HepG2 (cell line): ENCODE results near the gene PMPCB. TPM values are rescaled to one million over a fixed set of nuclear protein-coding genes. Genes with fewer than 3 reads are reported as not detected.
A peak's percentile ranks its signal among the peaks of the same experiment; 100 is the strongest.

Experiments used
- ATAC-seq: fragments of 200-7000 bp; cut with Tn5 transposase; 3 replicates; pipeline ENCODE4 v1.9.1; 2020; ENCODE audit warnings: mild to moderate bottlenecking, moderate library complexity
- BruUV-seq: library from RNA; stranded (reverse); fragments of 400-500 nt; replicated peaks from 2 replicates; lab custom pipeline; 2021; lab: Mats Ljungman, UMichigan
- CTCF ChIA-PET: fragments of 300-600 bp; formaldehyde crosslinking; extraction: SDS; loops from one replicate; lab custom pipeline; 2021; ENCODE audit warnings: low total read pairs, inconsistent platforms, low intra/inter-chr PET ratio; lab: Yijun Ruan, JAX
- POLR2A ChIA-PET: fragments of 350-600 bp; sonication (Branson Sonifier 250); formaldehyde crosslinking; loops from one replicate; lab custom pipeline; 2020; ENCODE audit warnings: antibody characterized with exemption, inconsistent platforms; lab: Yijun Ruan, JAX
- DNase-seq: peaks from one replicate; pipeline ENCODE4 v3.0.0-alpha.2; 2015; ENCODE audit warnings: low spot score
- FAIRE-seq: peaks from 3 replicates; lab custom pipeline; 2011; peaks lifted over from hg19 to GRCh38; lab: Jason Lieb, UNC
- H2AFZ ChIP-seq: one replicate; pipeline ENCODE4 v1.6.1; 2011; ENCODE audit warnings: low read length, inconsistent platforms
- H3K27ac ChIP-seq: fragments of 300-600 bp; 3 replicates; pipeline ENCODE4 v1.8.0; 2011; ENCODE audit warnings: mixed run types, mild to moderate bottlenecking, mixed read lengths, low read length, inconsistent platforms; ENCODE audit not compliant: insufficient read depth; ENCODE audit errors: extremely low read length
- H3K27me3 ChIP-seq, 2 experiments: fragments of 200-600 bp in 1 of 2; 2 replicates in 1 of 2; 3 replicates in 1 of 2; pipeline versions ENCODE4 v1.6.0 to v1.8.0; 2011; ENCODE audit warnings: low read length in 2 of 2, mild to moderate bottlenecking in 2 of 2, moderate library complexity in 2 of 2, inconsistent platforms in 1 of 2; ENCODE audit not compliant: insufficient read depth in 2 of 2, control insufficient read depth in 1 of 2
- H3K36me3 ChIP-seq, 2 experiments: fragments of 200-600 bp in 1 of 2; replicated peaks in 1 of 2; 2 replicates in 1 of 2; 3 replicates in 1 of 2; pipeline versions ENCODE4 v1.5.1 to v1.8.0; 2011; ENCODE audit warnings: low read length in 2 of 2, inconsistent platforms in 1 of 2; ENCODE audit not compliant: insufficient read depth in 2 of 2, control insufficient read depth in 1 of 2
- H3K4me1 ChIP-seq: 2 replicates; pipeline ENCODE4 v1.5.1; 2012; ENCODE audit warnings: low read length, inconsistent platforms; ENCODE audit not compliant: insufficient read depth
- H3K4me2 ChIP-seq: 2 replicates; pipeline ENCODE4 v1.6.0; 2011; ENCODE audit warnings: low read depth, low read length, inconsistent platforms
- H3K4me3 ChIP-seq, 3 experiments: fragments of 200-600 bp in 1 of 3; sonication (generic), shearing (Covaris generic) in 1 of 3; replicated peaks in 1 of 3; 2 replicates each; pipeline ENCODE4 v1.5.1; 2011 to 2016; ENCODE audit warnings: low read length in 3 of 3, inconsistent platforms in 2 of 3, low read depth in 2 of 3, mild to moderate bottlenecking in 2 of 3, control low read depth in 1 of 3, mixed read lengths in 1 of 3; ENCODE audit not compliant: insufficient read depth in 1 of 3
- H3K79me2 ChIP-seq: one replicate; pipeline ENCODE4 v1.6.1; 2011; ENCODE audit warnings: low read length, inconsistent platforms; ENCODE audit not compliant: insufficient read depth
- H3K9ac ChIP-seq: 2 replicates; pipeline ENCODE4 v1.6.0; 2011; ENCODE audit warnings: mild to moderate bottlenecking, low read depth, low read length, inconsistent platforms; ENCODE audit not compliant: insufficient read depth
- H3K9me3 ChIP-seq: 2 replicates; pipeline ENCODE4 v1.5.1; 2012; ENCODE audit warnings: mild to moderate bottlenecking, low read length
- H4K20me1 ChIP-seq: 2 replicates; pipeline ENCODE4 v1.6.0; 2011; ENCODE audit warnings: inconsistent platforms, mild to moderate bottlenecking, low read length, moderate library complexity; ENCODE audit not compliant: insufficient read depth
- ARID2 ChIP-seq: sonication (generic); formaldehyde crosslinking; IDR thresholded peaks from 2 replicates; pipeline ENCODE4 v1.8.1; 2022; ENCODE audit warnings: mild to moderate bottlenecking, missing genetic modification reagents, borderline replicate concordance
- ARNTL ChIP-seq: sonication (generic); formaldehyde crosslinking; IDR thresholded peaks from 2 replicates; pipeline ENCODE4 v1.4.0; 2020; ENCODE audit warnings: mild to moderate bottlenecking, missing genetic modification reagents
- CEBPB ChIP-seq: IDR thresholded peaks from 2 replicates; pipeline ENCODE4 v1.6.1; 2011; ENCODE audit warnings: low read depth, low read length, improper control_type of control experiment, borderline replicate concordance
- GMEB1 ChIP-seq: sonication (generic); formaldehyde crosslinking; IDR thresholded peaks from 2 replicates; pipeline ENCODE4 v1.5.1; 2020; ENCODE audit warnings: missing genetic modification reagents, mild to moderate bottlenecking, borderline replicate concordance
- HBP1 ChIP-seq: IDR thresholded peaks from 2 replicates; pipeline ENCODE4 v1.6.1; 2016; ENCODE audit warnings: low read depth, control low read depth
- HNF4A ChIP-seq: sonication (generic); formaldehyde crosslinking; IDR thresholded peaks from 2 replicates; pipeline ENCODE4 v1.4.0; 2020; ENCODE audit warnings: missing genetic modification reagents
- IRF9 ChIP-seq: sonication (generic); formaldehyde crosslinking; IDR thresholded peaks from 2 replicates; pipeline ENCODE4 v1.8.0; 2022; ENCODE audit warnings: missing genetic modification reagents, mild to moderate bottlenecking, borderline replicate concordance
- KDM5A ChIP-seq: fragments of 200-600 bp; sonication (generic); IDR thresholded peaks from 2 replicates; pipeline ENCODE4 v1.7.0; 2018; ENCODE audit warnings: antibody characterized with exemption, mild to moderate bottlenecking, low read length, borderline replicate concordance
- MBNL3 ChIP-seq: fragments of 250-450 bp; sonication (Bioruptor Pico); conservative IDR thresholded peaks from 2 replicates; pipeline ENCODE4 v1.8.0; 2022; ENCODE audit warnings: mild to moderate bottlenecking, inconsistent platforms
- TOPORS ChIP-seq: sonication (generic); formaldehyde crosslinking; IDR thresholded peaks from 2 replicates; pipeline ENCODE4 v1.8.0; 2023; ENCODE audit warnings: mild to moderate bottlenecking, missing genetic modification reagents
- YEATS4 ChIP-seq: sonication (generic); formaldehyde crosslinking; IDR thresholded peaks from 2 replicates; pipeline ENCODE4 v1.4.0; 2020; ENCODE audit warnings: missing genetic modification reagents, borderline replicate concordance
- ZFP82 ChIP-seq: sonication (generic); formaldehyde crosslinking; IDR thresholded peaks from 2 replicates; pipeline ENCODE4 v1.5.1; 2020; ENCODE audit warnings: mild to moderate bottlenecking, missing genetic modification reagents, borderline replicate concordance
- ZNF572 ChIP-seq: sonication (generic); formaldehyde crosslinking; IDR thresholded peaks from 2 replicates; pipeline ENCODE4 v1.5.1; 2020; ENCODE audit warnings: mild to moderate bottlenecking, missing genetic modification reagents
- WGBS: methylation state at CpG from one replicate; pipeline ENCODE4 v1.1.6; 2017; ENCODE audit warnings: low lambda C conversion rate; 5-methylcytosine and 5-hydroxymethylcytosine counted together
- in situ Hi-C: cut with HindIII; loops from 2 replicates; pipeline ENCODE4 v1.10.0; 2017; ENCODE audit warnings: low pct_unique_long_range_greater_than_20kb; ENCODE audit not compliant: extremely low pct_ligation_motif_present
- intact Hi-C: fragments of 100-400 bp; cut with micrococcal nuclease; formaldehyde crosslinking; loops from one replicate; pipeline ENCODE4 v1.10.0; 2022; ENCODE audit not compliant: unreplicated experiment
- polyA plus RNA-seq, 8 experiments: library from polyadenylated mRNA; depleted of rRNA in 3 of 8; stranded (reverse) in 7 of 8; unstranded in 1 of 8; fragments of >200 nt; fragmentation: Illumina TruSeq in 4 of 8; extraction: Trizol in 4 of 8; gene quantifications; 2 replicates each; pipeline versions ENCODE4 v1.2.1 to v1.2.3, GENCODE V29; 2011 to 2016; ENCODE audit warnings: low read depth in 4 of 8, missing spikeins in 1 of 8, mixed read lengths in 1 of 8; ENCODE audit not compliant: insufficient read depth in 1 of 8
- total RNA-seq, 5 experiments: library from RNA; depleted of rRNA; stranded (reverse); fragments of >200 nt; fragmentation: Illumina TruSeq; extraction: Trizol; gene quantifications; 2 replicates each; pipeline ENCODE4 v1.2.3, GENCODE V29; 2016; ENCODE audit warnings: low read depth in 1 of 5

Gene PMPCB
- total and polyA plus RNA-seq, 2 of the 13 experiments (the other 11 are each of a cell fraction or from before 2014, with no cell fraction given): 80.8 to 124 TPM

GRCh38 chr7:103297837-103298179 is 573 bp downstream of the PMPCB start (continued):
- TF ChIP-seq HNF4A (CRISPR knock-in tag): peak; percentile 4; the same call in 1 of the 2 replicates
- TF ChIP-seq YEATS4 (CRISPR knock-in tag): no peak
- 0 out of 2 replicates have a peak, but pooled peaks have one; percentile 63 for TF ChIP-seq ARID2
- 0 out of 2 replicates have a peak, but pooled peaks have one; percentile 2 for TF ChIP-seq GMEB1 (CRISPR knock-in tag)
- no peak for TF ChIP-seq ZFP82 (CRISPR knock-in tag)
- peak; percentile 6; the same call in 1 of the 2 replicates for TF ChIP-seq TOPORS (CRISPR knock-in tag)
- TF ChIP-seq ARNTL: no peak
- TF ChIP-seq ZNF572 (CRISPR knock-in tag): no peak
- peak; percentile 78 for TF ChIP-seq KDM5A
- TF ChIP-seq IRF9: no peak
- TF ChIP-seq, all 625 proteins: peak for 7

GRCh38 chr7:103299660-103300059 is 2.4 kb downstream of the PMPCB start:
- ChIA-PET CTCF (no interaction called here), POLR2A (interaction anchor here (1.9 kb wide), 1 partner anchor 107 kb away, joined by 4 read pairs; no protein-coding TSS in a partner anchor)
- Histone ChIP-seq H3K36me3 (peaks cover 7 to 34% of the 10 kb centered on the region in 2 experiments), H3K27me3 (no peaks in the 10 kb centered on the region)
- peak; percentile 52; the same call in 1 of the 2 replicates for TF ChIP-seq CEBPB
- TF ChIP-seq MBNL3 (CRISPR knock-in tag): no peak
- no peak for TF ChIP-seq HBP1
- TF ChIP-seq, all 625 proteins: peak for 1
- DNase-seq (no peak), FAIRE-seq (no peak), ATAC-seq (no peak)
- intact Hi-C loops (loop anchor here (5.0 kb wide), 1 partner anchor 43 kb away; the partner anchor contains the start of gene DNAJC2), in situ Hi-C loops (loop anchor here (5.0 kb wide), 1 partner anchor 108 kb away; no protein-coding TSS in a partner anchor)
- no peak overlapping the region; a peak in 1 of 6 replicates for H3K4me3 ChIP-seq
- no peak overlapping the region; the same call in 1 of the 2 replicates for H3K4me2 ChIP-seq
- no TSS peak for BruUV-seq
- H3K9ac ChIP-seq: no peak overlapping the region
- 97% methylated on average over 6 of the region's 6 CpGs for WGBS
- H3K27ac ChIP-seq: no peak overlapping the region
- peaks cover 21% of the 10 kb centered on the region for H3K79me2 ChIP-seq
- no peak overlapping the region for H2AFZ ChIP-seq
- H3K4me1 ChIP-seq: peaks cover 20% of the 10 kb centered on the region
- H3K9me3 ChIP-seq: no peaks in the 10 kb centered on the region
- no peaks in the 10 kb centered on the region for H4K20me1 ChIP-seq
